Left lung (tissue), 10 donors: ENCODE data around the gene FOSL1. TPM values are rescaled to one million over a fixed set of nuclear protein-coding genes. Genes with fewer than 3 reads are reported as not detected.

Source experiments
- ATAC-seq: fragments of 200-7000 bp; cut with Tn5 transposase; one replicate; pipeline ENCODE4 v1.9.1; 2020; ENCODE audit warnings: moderate library complexity
- DNase-seq, 4 donors: peaks; one replicate each; pipeline ENCODE4 v3.0.0-alpha.2; 2013 to 2020
- H3K27ac ChIP-seq, 2 donors: fragments of 200-600 bp; sonication (generic) in 1 of 2; one replicate each; pipeline versions ENCODE4 v1.5.0 to v1.8.0; 2020 to 2021
- H3K27me3 ChIP-seq, 2 donors: fragments of 200-600 bp; sonication (generic) in 1 of 2; one replicate each; pipeline versions ENCODE4 v1.5.0 to v1.8.0; 2020 to 2021
- H3K36me3 ChIP-seq, 2 donors: fragments of 200-600 bp; sonication (generic) in 1 of 2; one replicate each; pipeline versions ENCODE4 v1.5.0 to v1.8.0; 2020 to 2021
- H3K4me1 ChIP-seq, 2 donors: fragments of 200-600 bp; one replicate each; pipeline ENCODE4 v1.8.0; 2021
- H3K4me3 ChIP-seq, 2 donors: fragments of 200-600 bp; sonication (generic) in 1 of 2; one replicate each; pipeline versions ENCODE4 v1.5.0 to v1.8.0; 2020 to 2021; ENCODE audit warnings: mild to moderate bottlenecking in 1 of 2
- H3K9me3 ChIP-seq, 2 donors: fragments of 200-600 bp; sonication (generic) in 1 of 2; one replicate each; pipeline versions ENCODE4 v1.5.0 to v1.8.0; 2020 to 2021
- CTCF ChIP-seq, 2 donors: fragments of 200-600 bp; sonication (generic) in 1 of 2; IDR thresholded peaks; one replicate each; pipeline versions ENCODE4 v1.5.0 to v1.8.0; 2021; ENCODE audit warnings: antibody characterized with exemption in 2 of 2
- intact Hi-C, 2 donors: fragments of 100-400 bp; cut with DNase I; formaldehyde crosslinking; loops; one replicate each; pipeline versions ENCODE4 v1.11.2 to v1.14.2; 2022
- polyA plus RNA-seq, 6 donors: library from polyadenylated mRNA; unstranded; fragments of 120-200 nt; gene quantifications; one replicate each; pipeline ENCODE4 v1.2.1, GENCODE V29; 2013; ENCODE audit not compliant: insufficient read length in 6 of 6
- total RNA-seq, 2 donors: library from RNA; stranded (reverse); fragmentation: NEBNext Ultra II Directional; extraction: Animal tissue kit (Norgen Biotek cat#: 25700); gene quantifications; one replicate each; pipeline ENCODE4 v1.2.1, GENCODE V29; 2021
- donor health status: DM: no; HTN: yes; CAD: no.
- donor health status: DM: no; HTN: no; CAD: no.

The FOSL1 gene
- total and polyA plus RNA-seq, 8 donors, result 0.17 to 16.3 (median 0.22) TPM; not detected in 2

GRCh38 chr11:65857853-65858680 is 42.1 kb downstream of the FOSL1 start, which contains the start of gene CFL1:
CFL1 (minus strand) TSS chr11:65858180; CDS start chr11:65858099, 81 bp downstream.
- peaks cover 6 to 47% of the 10 kb centered on the region in 2 donors for H3K36me3 ChIP-seq
- peaks cover 19 to 73% of the 10 kb centered on the region in 2 donors for H3K4me1 ChIP-seq
- H3K9me3 ChIP-seq, result no peaks in the 10 kb centered on the region
- ATAC-seq (peak; percentile 75), DNase-seq (peak; percentile 96 to 99 (median 98))
- peak within 1 kb of the TSS; percentile 95 to 96 for H3K4me3 ChIP-seq
- no peak for TF ChIP-seq CTCF (IDR thresholded peaks at IDR 0.05)
- intact Hi-C loops, result no loop called here
- H3K27ac ChIP-seq, result peak within 1 kb of the TSS; percentile 95 to 99
- no peaks in the 10 kb centered on the region for H3K27me3 ChIP-seq

DNA sequence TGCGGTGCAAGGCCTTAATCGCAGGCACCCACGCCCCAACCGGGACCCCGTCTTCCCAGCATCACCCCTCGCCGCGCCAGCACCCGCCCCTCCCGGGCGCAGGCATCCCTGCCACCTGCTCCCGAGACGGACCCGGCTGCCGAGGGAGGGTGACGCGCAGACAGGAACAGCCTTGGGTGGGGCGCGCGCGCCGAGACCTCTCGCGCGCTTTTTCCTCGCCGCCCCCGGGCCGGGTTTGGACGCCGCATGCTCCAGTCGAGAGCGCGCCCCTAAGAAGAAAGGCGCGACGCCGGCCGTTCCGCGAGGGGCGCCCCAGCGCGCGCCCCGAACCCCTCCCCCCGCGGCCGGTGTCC is 42.7 kb downstream of the FOSL1 start:
- intact Hi-C loops, result no loop called here
- no peaks in the 10 kb centered on the region for H3K27me3 ChIP-seq
- ATAC-seq (no peak), DNase-seq (no peak)
- H3K9me3 ChIP-seq, result no peaks in the 10 kb centered on the region
- H3K36me3 ChIP-seq, result peaks cover 6 to 47% of the 10 kb centered on the region in 2 donors
- H3K4me1 ChIP-seq, result peaks cover 19 to 67% of the 10 kb centered on the region in 2 donors
- H3K27ac ChIP-seq, result peak overlapping the region; percentile 95 to 99
- TF ChIP-seq CTCF (IDR thresholded peaks at IDR 0.05), result no peak
- peak overlapping the region; percentile 95 to 96 for H3K4me3 ChIP-seq

DNA sequence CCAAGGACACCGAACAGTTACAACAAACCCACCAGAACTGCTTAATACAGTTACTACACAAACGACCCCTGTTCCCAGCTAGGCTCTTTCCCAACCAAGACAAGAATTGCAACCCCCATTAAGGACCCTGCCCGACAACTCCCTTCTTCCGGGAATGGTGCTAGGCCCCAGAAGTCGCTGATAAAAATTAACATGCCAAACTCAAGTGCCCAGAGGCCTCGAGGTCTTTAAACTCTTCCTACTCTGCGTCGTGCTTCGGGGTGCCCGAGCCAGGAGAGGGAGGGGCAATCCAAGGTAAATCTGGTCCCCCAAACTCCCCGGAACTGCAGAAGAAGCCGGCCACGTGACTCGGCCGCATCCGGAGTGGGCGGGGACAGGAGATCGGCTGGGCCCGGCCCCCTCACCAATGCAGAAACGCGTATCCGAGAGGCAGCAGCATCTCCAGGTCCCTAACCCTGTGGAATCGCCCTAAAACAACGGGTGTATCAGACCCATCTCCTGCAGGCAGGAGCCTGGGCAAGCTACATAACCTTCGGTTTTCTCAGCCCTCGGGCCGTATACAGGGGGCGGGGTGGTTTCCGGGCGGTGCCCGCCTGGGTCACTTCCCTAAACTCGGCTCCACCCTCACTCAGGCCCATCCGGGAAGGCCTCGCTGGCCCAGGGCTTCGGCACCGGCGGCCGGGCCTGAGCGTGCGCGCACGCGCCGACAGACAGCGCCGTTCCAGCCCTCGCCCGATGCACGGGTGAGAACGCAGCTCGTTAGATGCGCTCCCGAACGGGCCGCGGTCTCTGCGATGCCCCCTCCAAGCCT is 43.3 kb downstream of the FOSL1 start:
- Histone ChIP-seq H3K4me3 (peak overlapping the region; percentile 95 to 96), H3K36me3 (peaks cover 6 to 47% of the 10 kb centered on the region in 2 donors), H3K27me3 (no peaks in the 10 kb centered on the region), H3K27ac (peak overlapping the region; percentile 95 to 99), H3K4me1 (peaks cover 15 to 61% of the 10 kb centered on the region in 2 donors), H3K9me3 (no peaks in the 10 kb centered on the region)
- TF ChIP-seq CTCF (IDR thresholded peaks at IDR 0.05), result peak in 1 of 2 donors; percentile 14
- ATAC-seq, result peak; percentile 48
- peak; percentile 69 to 96 (median 80) for DNase-seq
- intact Hi-C loops, result no loop called here

DNA sequence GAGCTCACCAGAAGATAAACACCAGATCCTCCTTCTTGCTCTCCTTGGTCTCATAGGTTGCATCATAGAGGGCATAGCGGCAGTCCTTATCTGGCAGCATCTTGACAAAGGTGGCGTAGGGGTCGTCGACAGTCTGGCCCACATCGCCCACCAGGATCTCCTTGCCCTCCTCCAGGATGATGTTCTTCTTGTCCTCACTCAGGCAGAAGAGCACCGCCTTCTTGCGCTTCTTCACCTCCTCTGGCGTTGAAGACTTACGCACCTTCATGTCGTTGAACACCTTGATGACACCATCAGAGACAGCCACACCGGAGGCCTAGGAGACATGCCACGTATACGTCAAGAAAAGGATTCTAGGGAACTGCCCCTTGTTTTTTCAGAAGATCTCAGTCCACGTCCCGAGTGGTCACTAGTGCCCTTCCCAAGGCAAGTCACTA is 44.2 kb downstream of the FOSL1 start:
- Histone ChIP-seq H3K9me3 (no peaks in the 10 kb centered on the region), H3K27me3 (no peaks in the 10 kb centered on the region), H3K4me3 (peak overlapping the region; percentile 95 to 96), H3K27ac (peak overlapping the region in 1 of 2 donors; percentile 99), H3K4me1 (peaks cover 8 to 52% of the 10 kb centered on the region in 2 donors), H3K36me3 (peaks cover 6 to 54% of the 10 kb centered on the region in 2 donors)
- ATAC-seq (no peak), DNase-seq (no peak)
- intact Hi-C loops, result no loop called here
- no peak for TF ChIP-seq CTCF (IDR thresholded peaks at IDR 0.05)
